ENCODE data around the gene SH3GLB1. TPM values are rescaled to one million over a fixed set of nuclear protein-coding genes. Genes with fewer than 3 reads are reported as not detected.
A peak's percentile ranks its signal among the peaks of the same experiment; 100 is the strongest.

SH3GLB1 gene
- total and polyA plus RNA-seq, 4 donors = 14.1 to 25.2 (median 18.3) TPM

GRCh38 chr1:86705665-86705985, 1.2 kb downstream of the SH3GLB1 start:
- no peak for DNase-seq (ENCODE audit: low spot score)
- under 1% methylated on average over 4 of the region's 4 CpGs for whole genome bisulfite sequencing
- peaks cover 0 to 24% (median 16%) of the 10 kb centered on the region in 4 donors for H3K4me1 ChIP-seq (ENCODE audit: control insufficient read depth in 4 of 4, insufficient read depth in 4 of 4, low read length in 3 of 4)
- H3K27me3 ChIP-seq (ENCODE audit: control insufficient read depth in 4 of 4, insufficient read depth in 4 of 4, low read length in 3 of 4) = no peaks in the 10 kb centered on the region
- peak overlapping the region; percentile 86 to 98 for H3K9ac ChIP-seq (ENCODE audit: low read depth in 1 of 2, low read length in 2 of 2)
- TF ChIP-seq RAD21 (IDR thresholded peaks at IDR 0.05) = no peak
- TF ChIP-seq RXRA (IDR thresholded peaks at IDR 0.05) = peak in 1 of 2 donors; percentile 35
- peak; percentile 11 for TF ChIP-seq REST (IDR thresholded peaks at IDR 0.05)
- H3K27ac ChIP-seq (ENCODE audit: low read depth in 1 of 2, low read length in 2 of 2) = peak overlapping the region; percentile 97 to 99
- no peaks in the 10 kb centered on the region for H3K36me3 ChIP-seq (ENCODE audit: control insufficient read depth in 4 of 4, insufficient read depth in 3 of 4, low read depth in 1 of 4, low read length in 3 of 4)
- H3K9me3 ChIP-seq (ENCODE audit: control insufficient read depth in 4 of 4, low read length in 3 of 4) = no peaks in the 10 kb centered on the region
- peak overlapping the region; percentile 86 to 97 (median 96) for H3K4me3 ChIP-seq (ENCODE audit: low read depth in 1 of 3, low read length in 3 of 3)

GRCh38 chr1:86706018-86706635, 1.8 kb downstream of the SH3GLB1 start:
- peak overlapping the region; percentile 97 to 99 for H3K27ac ChIP-seq (ENCODE audit: low read depth in 1 of 2, low read length in 2 of 2)
- peak overlapping the region; percentile 86 to 97 (median 96) for H3K4me3 ChIP-seq (ENCODE audit: low read depth in 1 of 3, low read length in 3 of 3)
- peak in 1 of 2 donors; percentile 1 for TF ChIP-seq RXRA (IDR thresholded peaks at IDR 0.05)
- TF ChIP-seq CTCF (IDR thresholded peaks at IDR 0.05; ENCODE audit: low read depth, low read length, missing input control) = no peak
- H3K9ac ChIP-seq (ENCODE audit: low read depth in 1 of 2, low read length in 2 of 2) = peak overlapping the region; percentile 86 to 98
- H3K4me1 ChIP-seq (ENCODE audit: control insufficient read depth in 4 of 4, insufficient read depth in 4 of 4, low read length in 3 of 4) = peaks cover 0 to 24% (median 16%) of the 10 kb centered on the region in 4 donors
- no peak for DNase-seq (ENCODE audit: low spot score)
- 17% methylated on average over 2 of the region's 2 CpGs for WGBS
- H3K36me3 ChIP-seq (ENCODE audit: control insufficient read depth in 4 of 4, insufficient read depth in 3 of 4, low read depth in 1 of 4, low read length in 3 of 4) = no peaks in the 10 kb centered on the region
- no peaks in the 10 kb centered on the region for H3K27me3 ChIP-seq (ENCODE audit: control insufficient read depth in 4 of 4, insufficient read depth in 4 of 4, low read length in 3 of 4)
- H3K9me3 ChIP-seq (ENCODE audit: control insufficient read depth in 4 of 4, low read length in 3 of 4) = no peaks in the 10 kb centered on the region

GRCh38 chr1:86708920-86709319, 4.5 kb downstream of the SH3GLB1 start:
- H3K27ac ChIP-seq (ENCODE audit: low read depth in 1 of 2, low read length in 2 of 2) = no peak overlapping the region
- 70% methylated on average over 1 of the region's 1 CpG for WGBS

More at GRCh38 chr1:86708920-86709319, 4.5 kb downstream of the SH3GLB1 start:
- H3K9me3 ChIP-seq (ENCODE audit: control insufficient read depth in 4 of 4, low read length in 3 of 4) = no peaks in the 10 kb centered on the region
- H3K9ac ChIP-seq (ENCODE audit: low read depth in 1 of 2, low read length in 2 of 2) = no peak overlapping the region
- TF ChIP-seq JUND (IDR thresholded peaks at IDR 0.05) = no peak
- no peak for TF ChIP-seq HNF4A (conservative IDR thresholded peaks at IDR 0.05)
- no peak for TF ChIP-seq NR2F2 (IDR thresholded peaks at IDR 0.05)
- no peak for TF ChIP-seq REST (IDR thresholded peaks at IDR 0.05)
- TF ChIP-seq FOXA1 (IDR thresholded peaks at IDR 0.05) = no peak
- no peak for TF ChIP-seq RXRA (IDR thresholded peaks at IDR 0.05)
- no peaks in the 10 kb centered on the region for H3K36me3 ChIP-seq (ENCODE audit: control insufficient read depth in 4 of 4, insufficient read depth in 3 of 4, low read depth in 1 of 4, low read length in 3 of 4)
- DNase-seq (ENCODE audit: low spot score) = no peak
- no peaks in the 10 kb centered on the region for H3K27me3 ChIP-seq (ENCODE audit: control insufficient read depth in 4 of 4, insufficient read depth in 4 of 4, low read length in 3 of 4)
- no peak overlapping the region for H3K4me3 ChIP-seq (ENCODE audit: low read depth in 1 of 3, low read length in 3 of 3)
- peaks cover 0 to 20% (median 14%) of the 10 kb centered on the region in 4 donors for H3K4me1 ChIP-seq (ENCODE audit: control insufficient read depth in 4 of 4, insufficient read depth in 4 of 4, low read length in 3 of 4)
